Natural killer cell (primary cell): ENCODE data around the gene FLVCR2. TPM values are rescaled to one million over a fixed set of nuclear protein-coding genes. Genes with fewer than 3 reads are reported as not detected.
A peak's percentile ranks its signal among the peaks of the same experiment; 100 is the strongest.

ENCODE experiments used
- ATAC-seq, 3 donors: fragments of 150-1000 bp in 2 of 3; fragments of 200-7000 bp in 1 of 3; cut with Tn5 transposase; 1 replicate in 1 of 3; 2 replicates in 2 of 3; pipeline ENCODE4 v1.10.0; 2021; ENCODE audit warnings: mild to moderate bottlenecking in 2 of 3, moderate library complexity in 2 of 3
- DNase-seq, 2 donors: peaks; one replicate each; pipeline versions ENCODE4 v3.0.0 to v3.0.0-alpha.2; 2013 to 2021; ENCODE audit warnings: mixed read lengths in 1 of 2
- H3K27ac ChIP-seq: one replicate; pipeline ENCODE4 v1.5.1; 2013; ENCODE audit warnings: mild to moderate bottlenecking, low read length
- H3K27me3 ChIP-seq: one replicate; pipeline ENCODE4 v1.6.1; 2013; ENCODE audit warnings: low read length; ENCODE audit not compliant: control insufficient read depth, insufficient read depth
- H3K36me3 ChIP-seq: one replicate; pipeline ENCODE4 v1.6.1; 2013; ENCODE audit warnings: low read length; ENCODE audit not compliant: control insufficient read depth, insufficient read depth
- H3K4me1 ChIP-seq: one replicate; pipeline ENCODE4 v1.6.1; 2013; ENCODE audit warnings: low read length; ENCODE audit not compliant: control insufficient read depth, insufficient read depth
- H3K4me3 ChIP-seq: one replicate; pipeline ENCODE4 v1.5.1; 2013; ENCODE audit warnings: low read length
- H3K9me3 ChIP-seq: one replicate; pipeline ENCODE4 v1.6.1; 2013; ENCODE audit warnings: low read length; ENCODE audit not compliant: control insufficient read depth, insufficient read depth
- H3K27ac Mint-ChIP-seq, 2 donors: one replicate each; pipeline ENCODE4 v1.8.0; 2022; ENCODE audit warnings: mild to moderate bottlenecking in 2 of 2, mixed read lengths in 2 of 2, moderate library complexity in 1 of 2
- H3K27me3 Mint-ChIP-seq, 2 donors: one replicate each; pipeline ENCODE4 v1.8.0; 2022; ENCODE audit warnings: low read depth in 2 of 2, mixed read lengths in 2 of 2
- H3K36me3 Mint-ChIP-seq: one replicate; pipeline ENCODE4 v1.8.0; 2022; ENCODE audit warnings: mixed read lengths
- H3K4me1 Mint-ChIP-seq, 2 donors: one replicate each; pipeline ENCODE4 v1.8.0; 2022; ENCODE audit warnings: mixed read lengths in 2 of 2
- H3K4me3 Mint-ChIP-seq: one replicate; pipeline ENCODE4 v1.8.0; 2022; ENCODE audit warnings: mild to moderate bottlenecking, moderate library complexity, mixed read lengths
- H3K9me3 Mint-ChIP-seq, 2 donors: one replicate each; pipeline ENCODE4 v1.8.0; 2022; ENCODE audit warnings: mixed read lengths in 2 of 2
- WGBS: methylation state at CpG from one replicate; pipeline ENCODE4 v1.1.7; 2013; ENCODE audit warnings: missing lambda C conversion rate; ENCODE audit not compliant: insufficient coverage; 5-methylcytosine and 5-hydroxymethylcytosine counted together
- intact Hi-C: fragments of 100-400 bp; cut with micrococcal nuclease; formaldehyde crosslinking; loops from one replicate; pipeline ENCODE4 v1.14.2; 2022
- total RNA-seq, 4 donors: library from RNA; stranded (reverse); fragments of 120-200 nt in 1 of 4; gene quantifications; one replicate each; pipeline versions ENCODE4 v1.2.3 to v1.2.4, GENCODE V29; 2013 to 2022
- TF ChIP-seq, protein P1 (sequence below): fragments of 200-600 bp; IDR thresholded peaks from one replicate; pipeline ENCODE4 v1.8.0; 2022; ENCODE audit warnings: antibody characterized with exemption

FLVCR2 gene
- total RNA-seq, 3 donors from 2014 or later (not counting 1 experiment from before 2014, with no cell fraction given): 1.4 to 4.8 (median 2.1) TPM

DNA sequence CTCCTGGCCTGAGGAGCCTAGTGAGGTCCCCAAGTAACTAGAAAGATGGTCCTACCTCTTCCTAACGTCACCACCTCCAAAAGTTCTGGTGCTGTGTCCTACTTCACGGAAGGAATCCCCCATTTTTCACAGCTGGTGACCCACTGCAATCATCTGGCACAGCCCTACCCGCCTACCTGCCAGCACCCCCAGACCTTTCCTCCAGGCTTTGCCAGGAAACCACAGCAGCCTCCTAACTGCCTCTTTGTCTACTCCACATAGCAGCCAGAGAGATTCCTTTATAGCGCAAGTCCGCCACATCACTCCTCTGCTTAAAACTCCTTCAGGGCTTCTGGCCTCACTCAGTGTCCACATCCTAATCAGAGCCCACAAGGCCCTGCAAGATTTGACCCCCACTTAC, 13.4 kb upstream of the FLVCR2 start:
- H3K4me1 ChIP-seq: peaks cover 5% of the 10 kb centered on the region
- H3K36me3 ChIP-seq: no peaks in the 10 kb centered on the region
- Mint-ChIP-seq H3K27ac (no peak overlapping the region), H3K9me3 (no peaks in the 10 kb centered on the region), H3K4me1 (peaks cover 5 to 7% of the 10 kb centered on the region in 2 donors), H3K36me3 (no peaks in the 10 kb centered on the region), H3K4me3 (no peak overlapping the region), H3K27me3 (no peaks in the 10 kb centered on the region)
- ATAC-seq: no peak
- DNase-seq: no peak
- H3K27ac ChIP-seq: no peak overlapping the region
- intact Hi-C loops: no loop called here
- no peaks in the 10 kb centered on the region for H3K9me3 ChIP-seq
- no peaks in the 10 kb centered on the region for H3K27me3 ChIP-seq
- TF ChIP-seq, protein P1, sequence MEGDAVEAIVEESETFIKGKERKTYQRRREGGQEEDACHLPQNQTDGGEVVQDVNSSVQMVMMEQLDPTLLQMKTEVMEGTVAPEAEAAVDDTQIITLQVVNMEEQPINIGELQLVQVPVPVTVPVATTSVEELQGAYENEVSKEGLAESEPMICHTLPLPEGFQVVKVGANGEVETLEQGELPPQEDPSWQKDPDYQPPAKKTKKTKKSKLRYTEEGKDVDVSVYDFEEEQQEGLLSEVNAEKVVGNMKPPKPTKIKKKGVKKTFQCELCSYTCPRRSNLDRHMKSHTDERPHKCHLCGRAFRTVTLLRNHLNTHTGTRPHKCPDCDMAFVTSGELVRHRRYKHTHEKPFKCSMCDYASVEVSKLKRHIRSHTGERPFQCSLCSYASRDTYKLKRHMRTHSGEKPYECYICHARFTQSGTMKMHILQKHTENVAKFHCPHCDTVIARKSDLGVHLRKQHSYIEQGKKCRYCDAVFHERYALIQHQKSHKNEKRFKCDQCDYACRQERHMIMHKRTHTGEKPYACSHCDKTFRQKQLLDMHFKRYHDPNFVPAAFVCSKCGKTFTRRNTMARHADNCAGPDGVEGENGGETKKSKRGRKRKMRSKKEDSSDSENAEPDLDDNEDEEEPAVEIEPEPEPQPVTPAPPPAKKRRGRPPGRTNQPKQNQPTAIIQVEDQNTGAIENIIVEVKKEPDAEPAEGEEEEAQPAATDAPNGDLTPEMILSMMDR: no peak
- H3K4me3 ChIP-seq: no peak overlapping the region
- WGBS: 80% methylated on average over 5 of the region's 5 CpGs

DNA sequence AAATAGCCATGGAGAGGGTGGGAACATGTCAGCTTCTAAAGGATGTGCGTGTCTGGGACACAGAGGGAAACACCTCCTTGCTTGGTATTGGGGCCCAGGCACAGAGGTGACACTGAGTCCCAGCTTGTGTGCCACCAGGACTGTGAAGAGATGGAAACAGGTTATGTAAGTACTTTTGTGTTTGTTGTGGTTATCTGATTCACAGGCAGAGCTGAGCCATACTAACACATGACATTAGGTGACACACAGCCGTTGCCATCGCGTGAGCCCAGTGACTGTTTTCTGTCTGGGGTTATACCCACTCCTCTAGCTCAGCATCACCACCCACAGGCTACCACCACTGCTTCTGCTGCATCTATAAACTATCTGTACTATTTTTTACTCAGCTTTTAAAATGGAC, 12.1 kb upstream of the FLVCR2 start:
- Histone ChIP-seq H3K27ac (no peak overlapping the region), H3K27me3 (no peaks in the 10 kb centered on the region), H3K4me1 (no peaks in the 10 kb centered on the region), H3K36me3 (no peaks in the 10 kb centered on the region), H3K4me3 (no peak overlapping the region), H3K9me3 (no peaks in the 10 kb centered on the region)
- H3K36me3 Mint-ChIP-seq: no peaks in the 10 kb centered on the region
- peak; percentile 54 to 83 (median 70) for ATAC-seq
- DNase-seq: peak in 1 of 2 donors; percentile 83
- H3K9me3 Mint-ChIP-seq: no peaks in the 10 kb centered on the region
- no peak overlapping the region for H3K4me3 Mint-ChIP-seq
- H3K4me1 Mint-ChIP-seq: peaks cover 0 to 5% of the 10 kb centered on the region in 2 donors
- peak overlapping the region in 1 of 2 donors; percentile 46 for H3K27ac Mint-ChIP-seq
- intact Hi-C loops: no loop called here
- WGBS: 43% methylated on average over 4 of the region's 4 CpGs
- no peaks in the 10 kb centered on the region for H3K27me3 Mint-ChIP-seq
- TF ChIP-seq, protein P1: no peak

DNA sequence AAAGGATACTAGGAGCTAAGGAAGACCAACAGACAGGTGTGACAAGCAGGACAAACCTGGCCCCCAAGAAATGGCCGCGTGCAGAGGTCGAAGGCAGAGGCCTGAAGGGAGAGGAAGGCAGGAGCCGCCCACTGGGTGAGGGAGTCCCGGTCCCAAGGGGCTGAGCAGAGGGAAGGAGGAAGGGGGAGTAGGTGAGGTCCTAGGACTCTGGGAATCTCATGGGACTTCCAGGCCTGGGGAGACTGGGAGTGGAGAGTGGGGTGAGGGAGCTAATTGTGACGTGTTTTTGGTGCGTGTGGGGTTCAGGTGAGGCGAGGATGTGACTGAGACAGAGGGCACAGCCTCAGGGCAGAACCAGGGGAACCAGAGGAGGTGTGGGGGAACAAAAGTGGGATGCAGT, 11.7 kb upstream of the FLVCR2 start:
- H3K4me3 Mint-ChIP-seq: no peak overlapping the region
- peak overlapping the region in 1 of 2 donors; percentile 46 for H3K27ac Mint-ChIP-seq

DNA sequence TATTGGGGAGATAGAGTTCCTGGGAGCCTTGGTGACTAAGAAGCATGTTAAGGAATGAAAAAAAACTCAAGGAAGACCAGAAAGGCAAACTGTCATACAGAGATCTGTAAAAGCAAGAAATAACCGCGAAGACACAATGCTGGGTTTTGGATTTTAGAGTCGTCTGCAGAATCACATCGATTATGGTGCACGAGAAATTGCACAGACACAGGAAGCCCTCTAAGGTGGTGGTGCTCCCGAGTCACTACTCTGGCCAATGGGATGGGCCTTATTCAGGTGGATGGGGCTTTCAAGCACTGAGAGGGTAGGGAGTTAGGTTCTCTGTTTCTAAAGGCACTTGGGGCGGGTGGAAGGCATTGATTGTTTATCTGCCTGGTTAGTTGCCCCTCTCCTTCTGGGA, 10.3 kb upstream of the FLVCR2 start:
- intact Hi-C loops: no loop called here
- WGBS: 81% methylated on average over 6 of the region's 7 CpGs
- peaks cover 0 to 5% of the 10 kb centered on the region in 2 donors for H3K4me1 Mint-ChIP-seq
- Histone ChIP-seq H3K4me1 (no peaks in the 10 kb centered on the region), H3K27me3 (no peaks in the 10 kb centered on the region), H3K27ac (no peak overlapping the region), H3K4me3 (no peak overlapping the region), H3K36me3 (no peaks in the 10 kb centered on the region), H3K9me3 (no peaks in the 10 kb centered on the region)
- H3K36me3 Mint-ChIP-seq: no peaks in the 10 kb centered on the region
- H3K27me3 Mint-ChIP-seq: no peaks in the 10 kb centered on the region
- no peaks in the 10 kb centered on the region for H3K9me3 Mint-ChIP-seq
- no peak for DNase-seq
- TF ChIP-seq, protein P1: no peak
- ATAC-seq: no peak
- H3K4me3 Mint-ChIP-seq: no peak overlapping the region
- no peak overlapping the region for H3K27ac Mint-ChIP-seq

More for the DNA sequence above, 11.7 kb upstream of the FLVCR2 start:
- H3K27ac ChIP-seq: no peak overlapping the region
- H3K9me3 ChIP-seq: no peaks in the 10 kb centered on the region
- Mint-ChIP-seq H3K36me3 (no peaks in the 10 kb centered on the region), H3K27me3 (no peaks in the 10 kb centered on the region), H3K9me3 (no peaks in the 10 kb centered on the region), H3K4me1 (peaks cover 0 to 5% of the 10 kb centered on the region in 2 donors)
- TF ChIP-seq, protein P1: no peak
- DNase-seq (no peak), ATAC-seq (no peak)
- WGBS: 90% methylated on average over 8 of the region's 8 CpGs
- no peaks in the 10 kb centered on the region for H3K27me3 ChIP-seq
- intact Hi-C loops: no loop called here
- H3K4me1 ChIP-seq: no peaks in the 10 kb centered on the region
- no peaks in the 10 kb centered on the region for H3K36me3 ChIP-seq
- no peak overlapping the region for H3K4me3 ChIP-seq
